Thyroid gland (tissue), 4 donors: ENCODE data around the gene YTHDF1.

Experiments
- CTCF ChIP-seq, 6 experiments: fragments of 200-600 bp in 3 of 6; fragments of 450-650 bp in 3 of 6; sonication (generic) in 3 of 6; IDR thresholded peaks; one replicate each; pipeline ENCODE4 v1.5.1; 2016 to 2019; ENCODE audit warnings: antibody characterized with exemption in 6 of 6, mild to moderate bottlenecking in 2 of 6, inconsistent platforms in 1 of 6, moderate library complexity in 1 of 6
- POLR2A ChIP-seq, 2 donors: fragments of 450-650 bp; IDR thresholded peaks; one replicate each; pipeline ENCODE4 v1.6.1; 2017; ENCODE audit warnings: antibody characterized with exemption in 2 of 2, mild to moderate bottlenecking in 2 of 2, moderate library complexity in 1 of 2

GRCh38 chr20:63241272-63241671 is 25.3 kb upstream of the YTHDF1 start:
- TF ChIP-seq POLR2A (IDR thresholded peaks at IDR 0.05) (no peak), CTCF (IDR thresholded peaks at IDR 0.05) (no peak)
